Lung (tissue), 12 donors: ENCODE results near the gene IFIH1. TPM values are rescaled to one million over a fixed set of nuclear protein-coding genes. Genes with fewer than 3 reads are reported as not detected.

Experiments used
- ATAC-seq: fragments of 200-7000 bp; cut with Tn5 transposase; one replicate; pipeline ENCODE4 v1.9.1; 2020; ENCODE audit warnings: moderate number of reproducible peaks; ENCODE audit not compliant: insufficient read depth, low FRiP score
- DNase-seq, 3 donors: peaks; one replicate each; pipeline ENCODE4 v3.0.0-alpha.2; 2013 to 2017
- H3K27ac ChIP-seq, 2 donors: one replicate each; pipeline ENCODE4 v1.5.1; 2013; ENCODE audit warnings: mild to moderate bottlenecking in 2 of 2, moderate library complexity in 2 of 2, control low read depth in 1 of 2, inconsistent platforms in 1 of 2, low read depth in 1 of 2, low read length in 1 of 2
- H3K27me3 ChIP-seq, 3 donors: one replicate each; pipeline ENCODE4 v1.5.1; 2013; ENCODE audit warnings: low read length in 2 of 3; ENCODE audit not compliant: control insufficient read depth in 3 of 3, insufficient read depth in 3 of 3
- H3K36me3 ChIP-seq, 4 donors: one replicate each; pipeline ENCODE4 v1.5.1; 2013; ENCODE audit warnings: low read length in 4 of 4, mild to moderate bottlenecking in 1 of 4, moderate library complexity in 1 of 4; ENCODE audit not compliant: control insufficient read depth in 4 of 4, insufficient read depth in 4 of 4
- H3K4me1 ChIP-seq, 5 donors: one replicate each; pipeline ENCODE4 v1.5.1; 2013; ENCODE audit warnings: low read length in 5 of 5, mild to moderate bottlenecking in 2 of 5, moderate library complexity in 1 of 5; ENCODE audit not compliant: control insufficient read depth in 5 of 5, insufficient read depth in 5 of 5
- H3K4me3 ChIP-seq: one replicate; pipeline ENCODE4 v1.5.1; 2013; ENCODE audit warnings: mild to moderate bottlenecking, control low read depth, moderate library complexity
- H3K9ac ChIP-seq, 2 donors: one replicate each; pipeline ENCODE4 v1.5.1; 2013; ENCODE audit warnings: low read length in 2 of 2, control low read depth in 1 of 2; ENCODE audit not compliant: insufficient read depth in 1 of 2
- H3K9me3 ChIP-seq, 4 donors: one replicate each; pipeline ENCODE4 v1.5.1; 2013; ENCODE audit warnings: low read length in 3 of 4, mild to moderate bottlenecking in 1 of 4, moderate library complexity in 1 of 4; ENCODE audit not compliant: control insufficient read depth in 4 of 4, insufficient read depth in 3 of 4
- CTCF ChIP-seq: IDR thresholded peaks from 2 replicates; pipeline ENCODE4 v1.5.1; 2012; ENCODE audit warnings: mild to moderate bottlenecking; ENCODE audit errors: control extremely low read depth, extremely low read depth
- WGBS, 2 donors: extraction: QIAGEN DNeasy Blood & Tissue Kit; methylation state at CpG; one replicate each; pipeline ENCODE4 v1.1.7; 2013; 5-methylcytosine and 5-hydroxymethylcytosine counted together
- polyA plus RNA-seq, 2 donors: library from polyadenylated mRNA; stranded (reverse); fragments of 200-250 nt; gene quantifications; one replicate each; pipeline ENCODE4 v1.2.1, GENCODE V29; 2013
- total RNA-seq, 2 donors: library from RNA; depleted of rRNA in 1 of 2; stranded (reverse); fragments of >200 nt in 1 of 2; gene quantifications; one replicate each; pipeline ENCODE4 v1.2.1, GENCODE V29; 2014 to 2021
- donor health status: control.
- donor health status: control.
- donor health status: Bipolar disorder and iron deficiency.
- donor health status: healthy.
- donor health status: DM: yes; HTN: yes; CAD: no.

The IFIH1 gene
- total and polyA plus RNA-seq, 4 donors, result 9.4 to 26.1 (median 20.1) TPM

DNA sequence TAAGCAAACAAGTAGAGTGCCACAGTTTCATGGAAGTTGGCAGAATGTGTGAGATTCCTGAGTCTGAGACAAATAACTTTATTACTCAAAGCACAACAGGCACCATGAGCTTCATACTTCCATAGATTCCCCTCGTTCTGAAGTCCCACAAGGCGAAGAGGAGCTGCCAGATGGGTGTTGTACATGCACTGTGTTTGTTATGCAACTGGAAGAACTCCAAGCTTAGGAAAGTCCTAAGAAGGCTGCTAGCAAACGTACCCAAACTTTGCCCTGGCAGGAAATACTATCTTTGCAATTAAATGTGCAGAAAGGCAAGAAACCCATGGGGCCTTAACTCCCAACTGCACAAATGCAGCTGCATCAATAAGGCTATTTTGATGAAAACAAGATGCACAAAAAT, 23.8 kb upstream of the IFIH1 start:
- no peak for TF ChIP-seq CTCF
- no peak overlapping the region for H3K4me3 ChIP-seq
- ATAC-seq (no peak), DNase-seq (peak in 1 of 3 donors; percentile 24)
- H3K36me3 ChIP-seq, result no peaks in the 10 kb centered on the region
- no peak overlapping the region for H3K27ac ChIP-seq
- 28 to 50% methylated on average over 3 of the region's 3 CpGs for WGBS, 2 donors
- H3K27me3 ChIP-seq, result no peaks in the 10 kb centered on the region
- peaks cover 0 to 8% (median 0%) of the 10 kb centered on the region in 5 donors for H3K4me1 ChIP-seq
- no peak overlapping the region for H3K9ac ChIP-seq
- no peaks in the 10 kb centered on the region for H3K9me3 ChIP-seq

- Histone ChIP-seq H3K36me3 (no peaks in the 10 kb centered on the region), H3K9me3 (no peaks in the 10 kb centered on the region), H3K4me3 (no peak overlapping the region), H3K4me1 (peaks cover 0 to 8% (median 0%) of the 10 kb centered on the region in 5 donors), H3K27ac (no peak overlapping the region), H3K27me3 (no peaks in the 10 kb centered on the region), H3K9ac (no peak overlapping the region)
- no peak for TF ChIP-seq CTCF
- ATAC-seq (no peak), DNase-seq (no peak)
Measured at GRCh38 chr2:162340822-162341221, 22.3 kb upstream of the IFIH1 start.

- H3K9ac ChIP-seq, result no peak overlapping the region
- no peak for DNase-seq
- H3K27ac ChIP-seq, result no peak overlapping the region
- no peaks in the 10 kb centered on the region for H3K4me1 ChIP-seq
- no peaks in the 10 kb centered on the region for H3K27me3 ChIP-seq
- H3K4me3 ChIP-seq, result no peak overlapping the region
- no peaks in the 10 kb centered on the region for H3K36me3 ChIP-seq
- H3K9me3 ChIP-seq, result no peaks in the 10 kb centered on the region
- TF ChIP-seq CTCF, result no peak
- ATAC-seq, result no peak
- 26 to 75% methylated on average over 2 of the region's 2 CpGs for WGBS, 2 donors
Measured at GRCh38 chr2:162337868-162338267, 19.4 kb upstream of the IFIH1 start.

DNA sequence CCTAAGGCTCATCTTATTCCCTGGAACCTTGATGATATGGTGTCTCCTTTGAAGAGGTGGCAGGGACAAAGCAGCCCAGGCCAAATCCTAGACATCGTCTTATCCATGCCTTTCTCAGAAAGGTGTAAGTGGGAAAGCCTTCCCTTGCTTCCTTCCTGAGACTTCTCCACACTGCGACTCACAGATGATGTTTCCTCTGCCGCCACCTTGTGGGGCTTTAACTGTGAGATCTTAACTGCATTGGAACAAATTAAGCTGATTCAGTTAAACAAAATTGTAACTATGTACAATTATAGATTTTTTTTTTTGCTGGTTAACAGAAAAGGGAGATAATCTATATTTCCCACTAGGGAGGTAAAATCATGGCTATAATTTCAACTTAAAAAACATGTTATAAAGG, 15.5 kb upstream of the IFIH1 start:
- DNase-seq, result peak in 1 of 3 donors; percentile 15
- Histone ChIP-seq H3K36me3 (no peaks in the 10 kb centered on the region), H3K9ac (no peak overlapping the region), H3K9me3 (no peaks in the 10 kb centered on the region), H3K27me3 (no peaks in the 10 kb centered on the region), H3K4me3 (no peak overlapping the region), H3K27ac (no peak overlapping the region), H3K4me1 (no peaks in the 10 kb centered on the region)
- 18 to 33% methylated on average over 3 of the region's 3 CpGs for WGBS, 2 donors
- peak; percentile 24 for TF ChIP-seq CTCF
- no peak for ATAC-seq
